ENCODE results near the gene CEP112. TPM values are rescaled to one million over a fixed set of nuclear protein-coding genes. Genes with fewer than 3 reads are reported as not detected.

Gene CEP112
- total and polyA plus RNA-seq, 2 of the 8 experiments (the other 6 are each of a cell fraction or from before 2014, with no cell fraction given) = 0.62 to 3.1 TPM

DNA sequence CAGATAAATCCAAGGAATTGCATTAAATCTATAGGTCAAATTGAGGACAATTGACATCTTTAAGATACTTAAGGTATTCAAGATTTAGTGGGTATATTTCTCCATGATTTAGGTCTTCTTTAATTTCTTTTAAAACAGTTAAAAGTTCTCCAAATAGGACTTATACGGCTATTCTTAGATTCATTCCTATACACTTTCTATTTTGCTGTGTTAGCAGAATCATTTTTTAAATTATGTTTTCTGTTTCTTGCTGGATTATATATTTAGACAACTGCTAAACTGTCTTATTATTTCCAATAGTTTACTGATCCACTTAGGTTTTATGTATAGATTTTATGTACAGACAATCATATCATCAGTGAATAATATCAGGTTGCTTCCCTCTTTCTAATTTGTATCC, 404.4 kb downstream of the CEP112 start:
- POLR2A ChIA-PET (ENCODE audit: partially characterized antibody) = no interaction called here
- H2BK12ac ChIP-seq (ENCODE audit: low read depth, low read length) = no peak overlapping the region
- no peak overlapping the region for H3K9ac ChIP-seq (replicated peaks in 1 of 4; ENCODE audit: extremely low read depth in 1 of 4, low read depth in 3 of 4, low read length in 3 of 4)
- no peak overlapping the region for H2BK5ac ChIP-seq (ENCODE audit: low read depth, low read length)
- H3K36me3 ChIP-seq (ENCODE audit: control insufficient read depth in 2 of 4, insufficient read depth in 4 of 4, low read length in 3 of 4) = no peaks in the 10 kb centered on the region
- no peak for DNase-seq (ENCODE audit: low read depth in 1 of 2, low spot score in 2 of 2)
- H3K27me3 ChIP-seq (replicated peaks in 1 of 4; ENCODE audit: control insufficient read depth in 3 of 4, extremely low read depth in 1 of 4, insufficient read depth in 3 of 4, low read length in 3 of 4) = no peaks in the 10 kb centered on the region
- H3K23ac ChIP-seq (ENCODE audit: insufficient read length) = no peak overlapping the region
- no peak overlapping the region for H4K5ac ChIP-seq (ENCODE audit: insufficient read length, low read depth, low read length)
- H3K4me3 ChIP-seq (ENCODE audit: extremely low read depth in 1 of 4, insufficient read depth in 2 of 4, low read depth in 3 of 4, low read length in 4 of 4) = no peak overlapping the region
- peaks cover 0 to 11% (median under 1%) of the 10 kb centered on the region in 4 experiments; a peak in 2 of 7 replicates for H3K4me1 ChIP-seq (replicated peaks in 1 of 4; ENCODE audit: control insufficient read depth in 3 of 4, insufficient read depth in 4 of 4, low read length in 3 of 4)
- H2BK120ac ChIP-seq (replicated peaks; ENCODE audit: low read depth, low read length) = no peak overlapping the region
- H3K56ac ChIP-seq (replicated peaks; ENCODE audit: insufficient read length, low read depth, low read length) = no peak overlapping the region
- H3K27ac ChIP-seq (ENCODE audit: low read depth, low read length) = no peak overlapping the region
- 96% methylated on average over 1 of the region's 1 CpG; no CpG with 5 or more reads in 1 of the 2 experiments for WGBS, 2 experiments (ENCODE audit: extremely low coverage in 1 of 2, insufficient coverage in 1 of 2, insufficient read length in 1 of 2, insufficient replicate concordance in 2 of 2, low coverage in 1 of 2, low lambda C conversion rate in 2 of 2, missing lambda C conversion rate in 1 of 2)
- CTCF ChIA-PET (ENCODE audit: partially characterized antibody) = interaction anchor here (8.4 kb wide), 1 partner anchor 9 kb away, joined by 67 read pairs; no protein-coding TSS in a partner anchor
- H4K91ac ChIP-seq (replicated peaks; ENCODE audit: insufficient read length, low read length) = no peak overlapping the region
- H3K9me3 ChIP-seq (ENCODE audit: insufficient read depth in 2 of 2, low read depth in 1 of 2, low read length in 1 of 2) = no peaks in the 10 kb centered on the region
- no peak overlapping the region for H3K4ac ChIP-seq (replicated peaks; ENCODE audit: insufficient read length, low read depth, low read length)
- H3K79me2 ChIP-seq (ENCODE audit: control insufficient read depth in 1 of 2, insufficient read depth in 2 of 2, low read length in 2 of 2) = no peaks in the 10 kb centered on the region
- H3K4me2 ChIP-seq (ENCODE audit: insufficient read depth in 1 of 2, low read depth in 2 of 2, low read length in 2 of 2) = no peak overlapping the region
- no peaks in the 10 kb centered on the region for H4K20me1 ChIP-seq (replicated peaks in 1 of 2; ENCODE audit: control insufficient read depth in 1 of 2, insufficient read depth in 2 of 2, low read length in 2 of 2)
- no peak overlapping the region for H2BK20ac ChIP-seq (ENCODE audit: low read length)
- no peak for FAIRE-seq
- no peaks in the 10 kb centered on the region for H3K23me2 ChIP-seq (ENCODE audit: low read depth, low read length)
- no peak overlapping the region for H2BK15ac ChIP-seq (ENCODE audit: low read length)
- TF ChIP-seq NANOG (IDR thresholded peaks at IDR 0.05; ENCODE audit: insufficient read depth, low read depth, low read length, poor library complexity, severe bottlenecking) = no peak
- TF ChIP-seq SIRT6 (IDR thresholded peaks at IDR 0.05; ENCODE audit: low read length) = no peak
- TF ChIP-seq RXRA (IDR thresholded peaks at IDR 0.05; ENCODE audit: insufficient read depth, low read depth, low read length) = no peak
- no peak for TF ChIP-seq JUN (IDR thresholded peaks at IDR 0.05; ENCODE audit: low read depth, low read length)
- H4K8ac ChIP-seq (ENCODE audit: extremely low read depth, insufficient read depth, low read length) = no peak overlapping the region
- no peak overlapping the region for H2AK5ac ChIP-seq (ENCODE audit: low read depth, low read length)
- H3K14ac ChIP-seq (ENCODE audit: insufficient read length) = no peak overlapping the region
- H3K18ac ChIP-seq (ENCODE audit: extremely low read depth, low read length) = no peak overlapping the region
- H3K79me1 ChIP-seq (ENCODE audit: low read depth, low read length) = no peaks in the 10 kb centered on the region
- no peak overlapping the region for H2AFZ ChIP-seq (ENCODE audit: low read length)

Data from H1 (cell line).